Kidney epithelial cell (primary cell): Measurements from ENCODE around the gene SPATA20. TPM values are rescaled to one million over a fixed set of nuclear protein-coding genes. Genes with fewer than 3 reads are reported as not detected.

Experiments
- DNase-seq: peaks from one replicate; pipeline ENCODE4 v3.0.0-alpha.2; 2010; ENCODE audit warnings: low read depth
- H3K27me3 ChIP-seq: 2 replicates; pipeline ENCODE4 v1.6.0; 2011; ENCODE audit warnings: low read length; ENCODE audit not compliant: control insufficient read depth, insufficient read depth
- H3K36me3 ChIP-seq: 2 replicates; pipeline ENCODE4 v1.5.1; 2011; ENCODE audit warnings: low read length; ENCODE audit not compliant: control insufficient read depth, insufficient read depth
- H3K4me3 ChIP-seq: 2 replicates; pipeline ENCODE4 v1.5.1; 2011; ENCODE audit warnings: low read depth, mild to moderate bottlenecking, control low read depth, low read length
- CTCF ChIP-seq: IDR thresholded peaks from 2 replicates; pipeline ENCODE4 v1.5.1; 2011; ENCODE audit warnings: mild to moderate bottlenecking, moderate library complexity, low read length, control low read depth, inconsistent platforms; ENCODE audit not compliant: insufficient read depth, poor library complexity, severe bottlenecking
- total RNA-seq: library from RNA; depleted of rRNA; stranded (reverse); fragments of >200 nt; gene quantifications from 2 replicates; pipeline ENCODE4 v1.2.3, GENCODE V29; 2015

Gene SPATA20
- total RNA-seq, 1 donor from 2014 or later, result 58.9 TPM

GRCh38 chr17:50534979-50535326, 12.0 kb upstream of the SPATA20 start:
- Histone ChIP-seq H3K36me3 (no peaks in the 10 kb centered on the region), H3K27me3 (peaks cover 16% of the 10 kb centered on the region), H3K4me3 (no peak overlapping the region)
- TF ChIP-seq CTCF, result no peak
- DNase-seq, result no peak

GRCh38 chr17:50535407-50535806, 11.6 kb upstream of the SPATA20 start:
- Histone ChIP-seq H3K4me3 (no peak overlapping the region), H3K27me3 (peaks cover 16% of the 10 kb centered on the region), H3K36me3 (no peaks in the 10 kb centered on the region)
- no peak for DNase-seq
- TF ChIP-seq CTCF, result no peak

DNA sequence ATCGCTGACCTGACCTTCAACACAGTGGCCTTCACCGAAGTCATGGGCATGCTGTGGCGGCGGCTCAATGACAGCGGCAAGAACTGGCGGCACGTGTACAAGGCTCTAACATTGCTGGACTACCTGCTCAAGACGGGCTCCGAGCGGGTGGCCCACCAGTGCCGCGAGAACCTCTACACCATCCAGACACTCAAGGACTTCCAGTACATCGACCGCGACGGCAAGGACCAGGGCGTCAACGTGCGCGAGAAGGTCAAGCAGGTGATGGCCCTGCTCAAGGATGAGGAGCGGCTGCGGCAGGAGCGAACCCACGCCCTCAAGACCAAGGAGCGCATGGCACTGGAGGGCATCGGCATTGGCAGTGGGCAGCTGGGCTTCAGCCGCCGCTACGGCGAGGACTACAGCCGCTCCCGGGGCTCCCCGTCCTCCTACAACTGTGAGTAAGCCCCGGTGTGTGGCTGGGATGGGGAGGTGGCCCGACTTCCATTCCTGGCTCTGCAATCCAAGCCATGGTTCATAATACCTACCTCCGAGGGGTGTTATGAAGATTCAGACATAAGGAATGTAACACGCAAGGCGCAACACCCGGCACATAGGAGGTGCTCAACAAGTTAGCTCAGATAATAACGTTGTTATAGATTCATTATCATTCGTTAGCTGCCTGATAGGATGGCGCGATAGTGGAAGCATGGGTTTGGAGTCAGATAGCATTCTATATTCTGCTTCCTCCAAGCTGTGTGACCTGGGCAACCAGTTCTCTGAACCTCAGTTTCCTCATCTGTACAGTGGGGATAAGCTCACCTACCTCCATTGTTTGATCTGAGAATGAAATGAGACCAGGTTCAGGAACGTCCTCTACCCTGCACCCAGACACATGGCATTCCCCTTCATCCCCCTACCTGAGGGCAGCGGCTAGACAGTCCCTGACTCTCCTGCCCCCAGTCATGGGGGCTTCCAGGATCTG, 10.0 kb upstream of the SPATA20 start:
- no peak overlapping the region for H3K4me3 ChIP-seq
- peaks cover 16% of the 10 kb centered on the region for H3K27me3 ChIP-seq
- H3K36me3 ChIP-seq, result no peaks in the 10 kb centered on the region
- DNase-seq, result no peak
- no peak for TF ChIP-seq CTCF

GRCh38 chr17:50537721-50538548, 9.0 kb upstream of the SPATA20 start:
- Histone ChIP-seq H3K36me3 (no peaks in the 10 kb centered on the region), H3K4me3 (no peak overlapping the region), H3K27me3 (peaks cover 7% of the 10 kb centered on the region)
- DNase-seq, result no peak
- TF ChIP-seq CTCF, result no peak

DNA sequence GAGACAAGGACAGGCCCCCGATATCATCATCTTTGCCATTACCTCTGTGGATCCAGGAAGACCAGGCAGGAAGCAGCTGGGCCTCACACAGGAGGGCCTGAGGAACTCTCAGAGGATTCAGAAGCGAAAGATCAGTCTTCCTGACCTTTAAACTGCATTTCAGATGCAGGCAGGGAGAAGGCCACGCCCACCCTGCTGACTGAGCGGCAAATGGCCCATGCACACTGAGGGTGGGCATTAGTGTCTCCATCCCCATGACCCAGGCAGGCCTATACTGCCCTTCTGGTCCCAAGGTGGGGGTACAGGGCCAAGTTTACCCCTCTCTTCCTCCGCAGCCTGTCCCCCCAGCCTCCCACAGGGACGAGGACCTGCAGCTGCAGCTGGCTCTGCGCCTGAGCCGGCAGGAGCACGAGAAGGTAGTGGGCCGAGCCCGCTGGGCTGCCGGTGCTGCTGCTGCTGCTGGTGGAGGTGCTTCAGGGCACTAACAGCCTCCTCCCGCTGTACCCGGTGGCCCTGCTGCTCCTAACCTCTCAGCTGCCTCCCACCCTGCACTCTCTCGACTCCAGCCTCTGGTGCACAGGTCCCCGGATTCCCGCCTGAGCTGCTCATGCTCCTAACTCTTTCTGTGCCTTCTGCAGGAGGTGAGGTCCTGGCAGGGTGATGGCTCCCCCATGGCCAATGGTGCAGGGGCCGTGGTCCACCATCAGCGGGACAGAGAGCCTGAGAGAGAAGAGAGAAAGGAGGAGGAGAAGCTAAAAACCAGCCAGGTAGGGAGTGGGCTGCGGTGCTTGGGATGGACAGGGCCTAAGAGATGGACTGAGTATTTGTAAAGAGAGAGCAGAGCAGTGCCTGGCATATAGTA, 8.2 kb upstream of the SPATA20 start:
- Histone ChIP-seq H3K27me3 (no peaks in the 10 kb centered on the region), H3K4me3 (no peak overlapping the region), H3K36me3 (no peaks in the 10 kb centered on the region)
- DNase-seq, result no peak
- no peak for TF ChIP-seq CTCF
